Peyer's patch (tissue), 4 donors: ENCODE results near the gene SNED1. TPM values are rescaled to one million over a fixed set of nuclear protein-coding genes. Genes with fewer than 3 reads are reported as not detected.
A peak's percentile ranks its signal among the peaks of the same experiment; 100 is the strongest.

Experiments used
- DNase-seq, 3 donors: peaks; one replicate each; pipeline ENCODE4 v3.0.0-alpha.2; 2017 to 2019
- H3K27ac ChIP-seq, 4 donors: fragments of 200-600 bp; sonication (generic); one replicate each; pipeline ENCODE4 v1.5.1; 2016 to 2019
- H3K27me3 ChIP-seq, 2 donors: fragments of 200-600 bp; sonication (generic); one replicate each; pipeline ENCODE4 v1.5.1; 2019
- H3K36me3 ChIP-seq, 3 donors: fragments of 200-600 bp; sonication (generic); one replicate each; pipeline ENCODE4 v1.5.1; 2016 to 2019
- H3K4me1 ChIP-seq, 4 donors: fragments of 200-600 bp; sonication (generic); one replicate each; pipeline ENCODE4 v1.5.1; 2016 to 2019
- H3K4me3 ChIP-seq, 4 donors: fragments of 200-600 bp; sonication (generic); 1 replicate in 3 of 4; 2 replicates in 1 of 4; pipeline ENCODE4 v1.5.1; 2016 to 2019; ENCODE audit warnings: mild to moderate bottlenecking in 1 of 4
- H3K9me3 ChIP-seq, 4 donors: fragments of 200-600 bp; sonication (generic); one replicate each; pipeline ENCODE4 v1.5.1; 2016 to 2019; ENCODE audit warnings: mild to moderate bottlenecking in 1 of 4
- POLR2A ChIP-seq, 2 donors: fragments of 450-650 bp; IDR thresholded peaks; one replicate each; pipeline ENCODE4 v1.5.1; 2017; ENCODE audit warnings: antibody characterized with exemption in 2 of 2, mild to moderate bottlenecking in 2 of 2, moderate library complexity in 2 of 2
- total RNA-seq, 4 donors: library from RNA; depleted of rRNA; stranded (reverse); fragments of >200 nt; gene quantifications; one replicate each; pipeline ENCODE4 v1.1.0, GENCODE V29; 2016
- TF ChIP-seq, protein P1 (sequence below), 6 experiments: fragments of 450-650 bp in 4 of 6; fragments of 200-600 bp in 2 of 6; sonication (generic) in 1 of 6; IDR thresholded peaks; one replicate each; pipeline ENCODE4 v1.5.1; 2017 to 2019; ENCODE audit warnings: antibody characterized with exemption in 6 of 6, mild to moderate bottlenecking in 3 of 6, moderate library complexity in 1 of 6

The SNED1 gene
- total RNA-seq, 4 donors from 2014 or later: 6.8 to 83.3 (median 25.2) TPM

DNA sequence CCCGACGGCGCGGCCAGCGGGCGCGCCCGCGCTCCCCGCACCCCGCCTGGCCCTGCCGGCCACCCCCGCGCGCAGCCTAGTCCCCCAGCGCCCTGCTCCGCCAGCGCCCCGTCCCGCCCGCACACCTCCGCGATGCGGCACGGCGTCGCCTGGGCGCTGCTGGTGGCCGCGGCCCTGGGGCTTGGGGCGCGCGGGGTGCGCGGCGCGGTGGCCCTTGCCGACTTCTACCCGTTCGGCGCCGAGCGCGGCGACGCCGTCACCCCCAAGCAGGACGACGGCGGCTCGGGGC lies 232 bp downstream of the SNED1 start:
- Histone ChIP-seq H3K4me1 (peaks cover 0 to 24% (median 0%) of the 10 kb centered on the region in 4 donors), H3K27ac (peak overlapping the region in 3 of 4 donors; percentile 58 to 84 (median 71)), H3K4me3 (peak overlapping the region; percentile 44 to 67 (median 58)), H3K36me3 (no peaks in the 10 kb centered on the region), H3K9me3 (peaks cover 0 to 6% (median 3%) of the 10 kb centered on the region in 4 donors), H3K27me3 (no peaks in the 10 kb centered on the region)
- DNase-seq: no peak
- no peak for TF ChIP-seq POLR2A (IDR thresholded peaks at IDR 0.05)
- TF ChIP-seq, protein P1, sequence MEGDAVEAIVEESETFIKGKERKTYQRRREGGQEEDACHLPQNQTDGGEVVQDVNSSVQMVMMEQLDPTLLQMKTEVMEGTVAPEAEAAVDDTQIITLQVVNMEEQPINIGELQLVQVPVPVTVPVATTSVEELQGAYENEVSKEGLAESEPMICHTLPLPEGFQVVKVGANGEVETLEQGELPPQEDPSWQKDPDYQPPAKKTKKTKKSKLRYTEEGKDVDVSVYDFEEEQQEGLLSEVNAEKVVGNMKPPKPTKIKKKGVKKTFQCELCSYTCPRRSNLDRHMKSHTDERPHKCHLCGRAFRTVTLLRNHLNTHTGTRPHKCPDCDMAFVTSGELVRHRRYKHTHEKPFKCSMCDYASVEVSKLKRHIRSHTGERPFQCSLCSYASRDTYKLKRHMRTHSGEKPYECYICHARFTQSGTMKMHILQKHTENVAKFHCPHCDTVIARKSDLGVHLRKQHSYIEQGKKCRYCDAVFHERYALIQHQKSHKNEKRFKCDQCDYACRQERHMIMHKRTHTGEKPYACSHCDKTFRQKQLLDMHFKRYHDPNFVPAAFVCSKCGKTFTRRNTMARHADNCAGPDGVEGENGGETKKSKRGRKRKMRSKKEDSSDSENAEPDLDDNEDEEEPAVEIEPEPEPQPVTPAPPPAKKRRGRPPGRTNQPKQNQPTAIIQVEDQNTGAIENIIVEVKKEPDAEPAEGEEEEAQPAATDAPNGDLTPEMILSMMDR (IDR thresholded peaks at IDR 0.05): no peak

DNA sequence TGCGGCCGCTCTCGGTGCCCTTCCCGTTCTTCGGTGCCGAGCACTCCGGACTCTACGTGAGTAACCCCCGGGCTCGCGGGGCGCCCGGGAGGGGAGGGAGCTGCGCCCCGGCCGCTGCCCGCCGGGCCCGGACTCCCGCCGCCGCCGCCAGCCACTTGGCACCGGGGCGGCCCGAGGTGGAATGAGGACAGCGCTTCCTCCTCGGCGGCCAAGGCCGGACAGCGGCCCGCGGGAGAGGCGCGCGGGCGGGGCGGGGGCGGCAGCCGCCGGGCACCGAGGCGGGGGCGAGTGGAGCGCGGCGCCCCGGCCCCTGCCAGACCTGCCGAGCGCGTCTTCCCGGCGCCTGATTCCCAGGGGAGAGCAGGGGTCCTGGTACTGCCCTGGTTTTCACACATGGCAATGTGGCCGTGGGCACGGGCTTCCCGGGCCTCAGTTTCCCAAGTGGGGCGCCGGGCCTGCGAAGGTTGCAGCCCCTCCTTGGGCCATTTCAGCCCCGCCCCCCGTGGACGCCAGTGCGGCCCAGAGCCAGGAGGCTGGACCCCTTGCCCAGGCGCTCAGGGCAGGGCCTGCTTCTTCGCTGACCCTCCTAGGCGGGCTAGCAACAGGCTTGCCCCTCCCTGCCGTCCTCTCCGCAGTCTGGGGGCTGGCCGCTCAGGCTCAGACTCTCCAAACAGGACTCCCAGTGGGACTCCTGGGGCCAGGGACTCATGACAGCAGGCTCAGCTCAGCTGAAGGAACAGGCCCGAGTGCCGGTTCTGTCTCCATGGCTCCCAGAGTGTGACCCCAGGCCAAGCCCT lies 775 bp downstream of the SNED1 start:
- H3K9me3 ChIP-seq: peaks cover 0 to 12% (median 5%) of the 10 kb centered on the region in 4 donors
- peak overlapping the region in 3 of 4 donors; percentile 58 to 84 (median 71) for H3K27ac ChIP-seq
- H3K4me1 ChIP-seq: peaks cover 0 to 23% (median 0%) of the 10 kb centered on the region in 4 donors
- peak overlapping the region; percentile 44 to 67 (median 58) for H3K4me3 ChIP-seq
- DNase-seq: peak; percentile 13 to 52 (median 45)
- H3K27me3 ChIP-seq: no peaks in the 10 kb centered on the region
- H3K36me3 ChIP-seq: no peaks in the 10 kb centered on the region
- TF ChIP-seq POLR2A (IDR thresholded peaks at IDR 0.05): no peak
- TF ChIP-seq, protein P1 (IDR thresholded peaks at IDR 0.05): no peak

DNA sequence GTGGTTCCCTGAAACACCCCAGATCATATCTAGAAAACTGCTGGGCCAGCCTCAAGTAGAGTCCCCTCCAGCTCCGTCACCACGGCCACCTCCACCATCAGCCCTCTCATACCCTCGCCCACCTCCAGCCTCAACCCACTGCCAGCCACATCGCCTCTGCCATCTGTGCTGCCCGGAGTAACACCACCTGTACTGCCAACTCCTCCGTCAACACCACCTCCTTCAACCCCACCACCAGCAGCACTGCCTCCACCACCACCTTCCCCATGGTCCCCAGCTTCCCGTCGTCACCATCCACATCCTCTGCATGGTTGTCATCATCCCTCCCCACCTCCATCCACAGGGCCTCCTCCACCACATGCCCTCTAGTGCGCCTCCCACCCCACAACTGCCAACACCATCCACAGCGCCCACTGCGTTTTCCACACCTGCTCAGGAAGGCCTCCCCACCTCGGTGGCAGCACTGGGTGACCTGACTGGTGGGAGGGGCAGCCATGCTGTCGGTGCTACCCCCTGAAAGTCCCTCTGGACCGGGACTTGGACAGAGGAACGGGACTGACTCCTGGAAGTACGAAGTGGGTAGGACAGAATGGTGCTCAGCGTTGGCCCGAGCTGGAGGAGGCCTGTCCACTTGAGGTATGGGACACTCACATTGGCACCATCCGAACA lies 1.6 kb downstream of the SNED1 start:
- Histone ChIP-seq H3K27ac (no peak overlapping the region), H3K4me1 (peaks cover 0 to 16% (median 0%) of the 10 kb centered on the region in 4 donors), H3K27me3 (no peaks in the 10 kb centered on the region), H3K4me3 (peak overlapping the region; percentile 44 to 67 (median 58)), H3K36me3 (no peaks in the 10 kb centered on the region), H3K9me3 (peaks cover 0 to 12% (median 5%) of the 10 kb centered on the region in 4 donors)
- TF ChIP-seq, protein P1 (IDR thresholded peaks at IDR 0.05): no peak
- no peak for TF ChIP-seq POLR2A (IDR thresholded peaks at IDR 0.05)
- DNase-seq: peak; percentile 11 to 45 (median 40)

DNA sequence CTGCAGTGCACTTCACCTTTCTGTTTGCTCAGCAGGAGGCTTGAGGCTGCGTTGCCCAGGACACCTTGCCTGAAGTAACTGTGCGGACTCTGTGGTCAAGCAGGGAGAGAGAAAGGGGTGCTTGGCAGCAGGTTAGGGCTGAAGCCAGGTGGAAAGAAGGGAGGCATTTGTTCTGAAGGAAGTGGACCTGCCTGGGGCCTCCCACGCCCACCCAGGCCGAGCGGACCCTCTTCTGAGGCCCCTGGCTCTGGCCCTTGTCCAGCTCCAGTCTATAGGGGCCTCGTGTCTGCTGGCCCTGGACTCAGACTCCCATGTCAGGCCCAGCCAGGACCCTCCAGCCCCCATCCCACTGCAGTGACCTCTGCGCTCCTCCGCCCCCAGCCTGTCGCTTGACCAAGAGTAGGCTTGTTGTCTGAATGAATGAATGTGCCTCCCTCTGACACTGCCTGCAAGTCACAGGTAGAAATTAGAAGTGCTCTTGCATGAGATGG lies 2.5 kb downstream of the SNED1 start:
- no peak overlapping the region for H3K4me3 ChIP-seq
- no peaks in the 10 kb centered on the region for H3K27me3 ChIP-seq
- H3K36me3 ChIP-seq: no peaks in the 10 kb centered on the region
- no peak for TF ChIP-seq POLR2A (IDR thresholded peaks at IDR 0.05)
- TF ChIP-seq, protein P1 (IDR thresholded peaks at IDR 0.05): no peak
- peak in 1 of 3 donors; percentile 36 for DNase-seq
- H3K9me3 ChIP-seq: peaks cover 0 to 12% (median 5%) of the 10 kb centered on the region in 4 donors
- no peak overlapping the region for H3K27ac ChIP-seq
- H3K4me1 ChIP-seq: peaks cover 0 to 9% (median 0%) of the 10 kb centered on the region in 4 donors

DNA sequence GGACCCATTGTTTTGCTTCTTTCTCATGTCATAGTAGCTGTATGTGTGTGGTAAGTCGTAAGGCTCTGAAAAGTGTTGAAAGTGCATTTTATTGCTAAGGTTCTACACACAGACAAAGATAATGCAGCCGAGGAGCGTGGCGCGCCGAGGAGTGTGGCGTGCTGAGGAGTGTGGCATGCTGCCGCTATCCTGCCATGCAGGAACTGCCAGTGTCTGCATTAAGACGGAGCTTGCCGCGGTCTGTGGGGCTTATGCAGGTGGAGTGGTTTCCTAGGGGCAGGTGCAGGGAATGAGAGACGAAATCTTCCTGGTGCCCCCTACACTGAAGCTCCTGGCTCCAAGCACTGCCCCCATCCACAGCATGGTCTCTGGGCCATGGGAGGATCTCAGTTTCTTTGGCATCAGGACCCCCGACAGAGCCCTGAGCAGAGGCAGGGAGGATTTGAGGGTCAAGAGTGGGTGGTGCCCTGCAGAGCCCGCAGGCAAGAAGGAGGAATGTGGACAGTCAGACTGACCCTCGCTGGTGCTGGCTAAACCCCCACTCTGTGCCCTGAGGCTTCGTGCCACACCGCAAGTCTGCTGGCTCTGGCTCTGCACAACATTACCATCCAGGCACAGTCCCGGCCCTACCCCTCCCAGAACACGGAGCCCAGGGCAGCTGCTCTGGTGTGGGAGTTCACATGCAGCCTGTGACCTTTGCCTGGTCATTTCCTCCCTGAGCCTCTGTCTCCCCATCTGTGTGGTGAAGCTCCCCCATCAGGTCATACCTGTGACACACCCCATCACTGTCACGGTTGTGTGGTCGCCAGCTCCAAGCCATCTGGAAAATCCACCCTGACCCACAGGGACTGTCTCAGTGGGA lies 3.2 kb downstream of the SNED1 start:
- TF ChIP-seq POLR2A (IDR thresholded peaks at IDR 0.05): no peak
- TF ChIP-seq, protein P1 (IDR thresholded peaks at IDR 0.05): no peak
- DNase-seq: peak; percentile 9 to 46 (median 37)
- no peak overlapping the region for H3K27ac ChIP-seq
- H3K36me3 ChIP-seq: no peaks in the 10 kb centered on the region
- H3K27me3 ChIP-seq: no peaks in the 10 kb centered on the region
- H3K9me3 ChIP-seq: peaks cover 0 to 12% (median 5%) of the 10 kb centered on the region in 4 donors
- peaks cover 0 to 6% (median 0%) of the 10 kb centered on the region in 4 donors for H3K4me1 ChIP-seq
- no peak overlapping the region for H3K4me3 ChIP-seq
